HEK293T (cell line): ENCODE measurements around the gene CLEC20A.

Experiments
- ARNT ChIP-seq: fragments of 450-650 bp; IDR thresholded peaks from 2 replicates; pipeline ENCODE4 v1.6.1; 2017; ENCODE audit warnings: mild to moderate bottlenecking
- FOXA1 ChIP-seq: fragments of 450-650 bp; IDR thresholded peaks from 2 replicates; pipeline ENCODE4 v1.6.1; 2016; ENCODE audit warnings: mild to moderate bottlenecking
- FOXM1 ChIP-seq: fragments of 450-650 bp; IDR thresholded peaks from 2 replicates; pipeline ENCODE4 v1.6.1; 2017; ENCODE audit warnings: mild to moderate bottlenecking, borderline replicate concordance
- HDGF ChIP-seq: fragments of 450-650 bp; IDR thresholded peaks from 2 replicates; pipeline ENCODE4 v1.6.1; 2017; ENCODE audit warnings: antibody characterized with exemption, borderline replicate concordance
- SP1 ChIP-seq: fragments of 450-650 bp; IDR thresholded peaks from 2 replicates; pipeline ENCODE4 v1.6.1; 2017
- ZNF384 ChIP-seq: fragments of 450-650 bp; IDR thresholded peaks from 2 replicates; pipeline ENCODE4 v1.6.1; 2016

DNA sequence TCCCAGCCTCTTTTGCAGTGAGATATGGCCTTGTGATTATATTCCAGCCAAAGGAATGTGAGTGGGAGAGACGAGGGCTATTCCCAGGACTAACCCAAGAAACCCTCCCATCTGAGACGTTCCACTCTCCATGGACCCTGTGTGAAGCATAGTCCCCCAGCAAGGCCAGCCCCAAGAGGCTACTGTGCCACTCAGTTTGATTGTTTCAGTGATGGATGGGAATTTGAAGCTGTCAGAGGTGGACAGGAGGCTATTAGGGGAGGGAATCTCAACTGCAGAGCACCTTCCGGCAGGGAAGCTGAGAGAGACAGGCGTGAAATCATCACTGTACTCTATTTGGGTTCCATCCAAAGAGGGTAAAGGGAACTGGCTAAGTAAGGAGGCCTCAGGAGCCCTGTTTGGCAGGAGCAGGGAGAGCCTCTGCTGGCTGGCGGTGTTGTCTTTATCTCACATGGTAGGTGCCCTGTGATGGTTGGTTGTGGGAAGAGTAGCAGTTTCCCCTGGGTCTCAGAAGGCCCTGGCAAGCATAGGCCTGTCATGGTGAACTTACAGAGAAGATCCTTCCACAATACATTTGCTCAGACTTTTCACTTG, 12.7 kb upstream of the CLEC20A start:
- TF ChIP-seq FOXA1 (no peak), SP1 (no peak), ZNF384 (no peak), HDGF (no peak), ARNT (no peak), FOXM1 (no peak)
